ENCODE measurements around the gene IRS1.
A peak's percentile ranks its signal among the peaks of the same experiment; 100 is the strongest.
"Not testable (repeated sequence)": the region's sequence is repeated elsewhere in the genome, so short reads cannot be mapped to it uniquely, and the experiment has no call there.

IRS1 gene, protein sequence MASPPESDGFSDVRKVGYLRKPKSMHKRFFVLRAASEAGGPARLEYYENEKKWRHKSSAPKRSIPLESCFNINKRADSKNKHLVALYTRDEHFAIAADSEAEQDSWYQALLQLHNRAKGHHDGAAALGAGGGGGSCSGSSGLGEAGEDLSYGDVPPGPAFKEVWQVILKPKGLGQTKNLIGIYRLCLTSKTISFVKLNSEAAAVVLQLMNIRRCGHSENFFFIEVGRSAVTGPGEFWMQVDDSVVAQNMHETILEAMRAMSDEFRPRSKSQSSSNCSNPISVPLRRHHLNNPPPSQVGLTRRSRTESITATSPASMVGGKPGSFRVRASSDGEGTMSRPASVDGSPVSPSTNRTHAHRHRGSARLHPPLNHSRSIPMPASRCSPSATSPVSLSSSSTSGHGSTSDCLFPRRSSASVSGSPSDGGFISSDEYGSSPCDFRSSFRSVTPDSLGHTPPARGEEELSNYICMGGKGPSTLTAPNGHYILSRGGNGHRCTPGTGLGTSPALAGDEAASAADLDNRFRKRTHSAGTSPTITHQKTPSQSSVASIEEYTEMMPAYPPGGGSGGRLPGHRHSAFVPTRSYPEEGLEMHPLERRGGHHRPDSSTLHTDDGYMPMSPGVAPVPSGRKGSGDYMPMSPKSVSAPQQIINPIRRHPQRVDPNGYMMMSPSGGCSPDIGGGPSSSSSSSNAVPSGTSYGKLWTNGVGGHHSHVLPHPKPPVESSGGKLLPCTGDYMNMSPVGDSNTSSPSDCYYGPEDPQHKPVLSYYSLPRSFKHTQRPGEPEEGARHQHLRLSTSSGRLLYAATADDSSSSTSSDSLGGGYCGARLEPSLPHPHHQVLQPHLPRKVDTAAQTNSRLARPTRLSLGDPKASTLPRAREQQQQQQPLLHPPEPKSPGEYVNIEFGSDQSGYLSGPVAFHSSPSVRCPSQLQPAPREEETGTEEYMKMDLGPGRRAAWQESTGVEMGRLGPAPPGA (N-terminal part only)

GRCh38 chr2:226799211-226799975 lies at the start of gene IRS1:
Gene IRS1, minus strand, starts transcription at chr2:226799820. Its CDS starts 1,082 bp downstream, at chr2:226798738.
- no peak for DNase-seq

GRCh38 chr2:226849349-226849748 lies 49.7 kb upstream of the IRS1 start:
- DNase-seq = no peak

DNA sequence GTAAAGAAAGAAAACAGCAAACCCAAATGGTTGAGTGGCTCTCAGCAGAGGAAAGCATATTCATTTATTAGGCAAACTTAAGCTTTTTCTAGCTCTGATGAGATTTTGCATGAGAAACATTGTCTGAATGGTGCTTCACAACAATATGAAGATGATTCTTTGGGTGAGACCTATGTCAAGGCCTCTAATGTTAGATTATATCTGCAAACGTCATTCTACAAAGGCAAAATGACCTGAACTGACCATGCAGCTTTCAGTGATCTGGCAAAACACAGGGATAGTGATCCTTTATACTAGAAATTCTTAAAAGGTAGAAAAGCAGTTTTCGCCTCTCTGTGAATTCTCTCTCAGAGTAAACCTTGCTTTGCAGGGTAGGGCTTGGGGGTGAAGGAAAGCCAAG lies 47.9 kb upstream of the IRS1 start:
- no peak for DNase-seq

GRCh38 chr2:226847090-226847489 lies 47.5 kb upstream of the IRS1 start:
- no peak for DNase-seq

- DNase-seq = peak; percentile 11
Measured at GRCh38 chr2:226845386-226846116, 45.9 kb upstream of the IRS1 start.

GRCh38 chr2:226843001-226843400 lies 43.4 kb upstream of the IRS1 start:
- not testable (repeated sequence) for DNase-seq

- no peak for DNase-seq
Measured at GRCh38 chr2:226839951-226840350, 40.3 kb upstream of the IRS1 start.

DNA sequence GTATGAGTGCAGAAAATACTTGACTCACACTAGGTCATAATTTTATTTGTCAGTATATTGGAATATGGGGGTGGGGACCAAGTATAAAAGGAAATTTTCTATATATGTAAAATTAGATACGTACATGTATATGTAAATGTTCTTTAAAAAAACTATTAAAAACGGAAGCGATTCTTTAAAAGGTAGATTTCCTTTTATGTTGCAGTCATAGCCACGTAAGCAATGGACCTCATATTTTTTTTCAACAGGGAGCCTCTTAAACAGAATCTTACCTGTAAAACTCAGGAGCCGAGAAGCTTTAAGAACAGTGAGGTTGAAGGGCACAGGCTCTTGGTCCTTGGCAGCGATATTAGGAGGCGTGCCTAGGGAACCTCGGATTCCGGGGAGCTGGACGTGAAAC lies 39.5 kb upstream of the IRS1 start:
- no peak for DNase-seq

GRCh38 chr2:226838722-226839121 lies 39.1 kb upstream of the IRS1 start:
- DNase-seq = no peak

DNA sequence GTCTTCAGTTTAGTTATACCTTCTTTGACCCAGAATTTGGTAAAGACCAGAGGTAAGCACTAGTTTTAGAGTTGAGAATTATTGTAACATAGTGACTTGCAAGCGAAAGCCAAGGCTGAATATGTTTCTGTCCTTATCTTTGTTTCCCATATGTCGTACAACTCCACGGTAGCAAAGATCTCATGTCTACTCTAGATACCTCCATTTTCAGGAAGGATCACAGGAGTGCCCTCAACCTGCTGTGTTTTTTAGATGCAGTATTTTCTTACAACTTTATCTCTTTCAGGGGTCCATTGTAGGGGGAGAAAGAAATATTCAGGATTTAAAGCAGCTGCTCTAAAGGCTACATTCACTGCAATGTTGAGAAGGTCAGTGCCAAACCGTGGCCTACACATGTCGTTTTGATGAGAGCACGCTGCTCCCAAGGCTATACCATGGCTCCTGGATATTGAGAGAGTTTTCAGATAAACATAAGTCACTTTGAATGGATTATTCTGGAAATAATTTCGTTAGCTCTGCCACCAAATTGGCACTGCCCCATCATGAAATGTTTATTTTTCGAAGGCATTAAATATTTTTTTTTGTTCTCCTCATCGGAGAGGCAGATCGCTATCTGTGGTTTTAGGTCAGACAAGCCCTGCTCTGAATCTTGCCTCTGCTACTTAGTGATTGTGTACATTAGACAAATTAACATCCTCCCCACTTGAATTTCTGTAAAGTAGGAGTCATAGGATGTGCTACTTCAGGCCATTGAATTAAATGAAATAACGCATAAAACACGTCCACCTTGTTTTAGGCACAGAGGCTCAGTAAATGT lies 38.4 kb upstream of the IRS1 start:
- DNase-seq = no peak

GRCh38 chr2:226837334-226837733 lies 37.7 kb upstream of the IRS1 start:
- no peak for DNase-seq

GRCh38 chr2:226836548-226836885 lies 36.9 kb upstream of the IRS1 start:
- DNase-seq = no peak

DNA sequence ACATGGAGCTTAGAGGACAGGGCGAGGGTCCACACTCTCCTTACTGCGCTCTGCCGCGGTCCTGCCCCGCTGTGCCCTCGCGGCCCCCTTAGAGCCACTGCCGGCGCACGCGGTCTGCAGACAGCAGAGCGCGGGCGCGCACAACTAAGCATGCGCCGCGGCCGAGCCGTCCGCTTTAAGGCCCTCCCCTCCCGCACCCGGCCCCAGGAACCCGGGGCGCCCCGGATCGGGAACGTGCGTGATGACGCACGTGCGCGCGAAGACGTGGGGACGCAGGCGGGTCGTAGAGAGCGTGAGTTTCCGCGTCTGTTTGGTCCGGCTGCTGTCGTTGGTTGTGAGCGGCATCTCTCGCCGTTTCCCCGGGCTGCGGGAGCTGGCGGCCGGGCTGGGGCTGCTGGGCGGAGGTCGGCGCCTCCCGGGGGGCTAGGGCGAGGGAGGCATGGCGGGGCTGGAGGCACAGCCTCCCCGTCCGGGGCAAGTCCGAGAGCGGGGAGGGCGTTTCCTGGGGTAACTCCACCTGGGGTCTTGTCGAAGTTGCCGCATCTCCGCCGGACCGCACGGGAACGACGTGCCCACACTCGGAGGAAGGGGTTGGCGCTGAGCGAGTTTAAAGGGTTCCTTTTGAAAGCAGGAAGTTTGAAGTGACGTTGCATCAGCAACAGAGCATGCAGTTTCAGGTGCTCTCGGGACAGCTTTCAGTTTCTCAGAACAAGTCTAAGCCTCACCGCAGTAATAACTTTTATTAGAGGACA lies 36.4 kb upstream of the IRS1 start, which contains the start of gene RHBDD1:
TSS of gene RHBDD1 (plus strand) at position 259 of the 752 bp plus-strand sequence. CDS start 28,640 bp downstream, outside the sequence.
- peak; percentile 90 for DNase-seq

- DNase-seq = peak; percentile 8
Measured at GRCh38 chr2:226835420-226835795, 35.8 kb upstream of the IRS1 start.

GRCh38 chr2:226834880-226835279 lies 35.3 kb upstream of the IRS1 start:
- DNase-seq = not testable (repeated sequence)

- DNase-seq = peak; percentile 64
Measured at GRCh38 chr2:226832061-226832460, 32.4 kb upstream of the IRS1 start.

- no peak for DNase-seq
Measured at GRCh38 chr2:226831266-226831665, 31.6 kb upstream of the IRS1 start.

- DNase-seq = no peak
Measured at GRCh38 chr2:226829721-226830631, 30.4 kb upstream of the IRS1 start.

DNA sequence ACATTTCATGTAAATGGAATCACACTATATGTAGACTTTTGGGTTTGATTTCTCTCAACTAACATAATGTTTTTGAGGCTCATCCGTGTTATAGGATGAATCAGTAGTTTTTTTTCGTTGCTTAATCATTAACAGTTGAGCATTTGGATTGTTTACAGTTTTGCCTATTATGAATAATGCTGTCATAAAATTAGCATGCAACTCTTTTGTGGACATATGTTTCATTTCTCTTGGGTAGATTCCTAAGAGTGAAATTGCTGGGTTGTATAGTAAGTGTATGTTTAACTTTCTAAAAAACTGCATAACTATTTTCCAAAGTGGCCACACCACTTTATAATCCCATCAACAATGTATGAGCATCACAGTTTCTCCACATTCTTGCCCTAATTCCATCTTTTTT lies 28.6 kb upstream of the IRS1 start:
- no peak for DNase-seq
